ENCODE measurements around the gene CHST13.

- TF ChIP-seq CTCF (IDR thresholded peaks at IDR 0.05) (no peak), POLR2A (IDR thresholded peaks at IDR 0.05) (no peak)
These were observed 6.5 kb downstream of the CHST13 start for GRCh38 chr3:126530171-126531050.
